ENCODE results near the gene MET.

DNA sequence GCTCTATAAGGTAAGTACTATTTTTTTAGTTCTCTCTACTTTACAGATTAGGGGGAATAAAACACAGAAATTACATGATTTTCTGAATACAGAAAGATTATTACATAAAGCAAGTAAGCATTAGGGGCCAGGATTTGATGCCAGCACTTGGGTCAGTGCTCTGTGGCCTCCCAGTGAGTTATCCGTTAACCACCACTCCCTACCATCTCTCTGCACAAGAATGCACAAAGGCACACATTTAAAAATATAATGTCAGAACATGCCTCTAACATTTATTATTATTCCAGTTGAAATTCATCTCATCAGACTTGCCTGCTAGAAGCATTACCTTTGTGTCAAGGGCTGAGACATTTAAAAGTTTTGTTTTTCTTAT lies 59.0 kb downstream of the MET start:
- TF ChIP-seq, protein P1, sequence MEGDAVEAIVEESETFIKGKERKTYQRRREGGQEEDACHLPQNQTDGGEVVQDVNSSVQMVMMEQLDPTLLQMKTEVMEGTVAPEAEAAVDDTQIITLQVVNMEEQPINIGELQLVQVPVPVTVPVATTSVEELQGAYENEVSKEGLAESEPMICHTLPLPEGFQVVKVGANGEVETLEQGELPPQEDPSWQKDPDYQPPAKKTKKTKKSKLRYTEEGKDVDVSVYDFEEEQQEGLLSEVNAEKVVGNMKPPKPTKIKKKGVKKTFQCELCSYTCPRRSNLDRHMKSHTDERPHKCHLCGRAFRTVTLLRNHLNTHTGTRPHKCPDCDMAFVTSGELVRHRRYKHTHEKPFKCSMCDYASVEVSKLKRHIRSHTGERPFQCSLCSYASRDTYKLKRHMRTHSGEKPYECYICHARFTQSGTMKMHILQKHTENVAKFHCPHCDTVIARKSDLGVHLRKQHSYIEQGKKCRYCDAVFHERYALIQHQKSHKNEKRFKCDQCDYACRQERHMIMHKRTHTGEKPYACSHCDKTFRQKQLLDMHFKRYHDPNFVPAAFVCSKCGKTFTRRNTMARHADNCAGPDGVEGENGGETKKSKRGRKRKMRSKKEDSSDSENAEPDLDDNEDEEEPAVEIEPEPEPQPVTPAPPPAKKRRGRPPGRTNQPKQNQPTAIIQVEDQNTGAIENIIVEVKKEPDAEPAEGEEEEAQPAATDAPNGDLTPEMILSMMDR (IDR thresholded peaks at IDR 0.05; ENCODE audit: extremely low read depth in 1 of 2, insufficient read depth in 1 of 2, low read depth in 1 of 2, low read length in 2 of 2), result no peak
- no peak for TF ChIP-seq POLR2A (IDR thresholded peaks at IDR 0.05; ENCODE audit: low read depth, low read length)
- TF ChIP-seq POLR2AphosphoS5 (IDR thresholded peaks at IDR 0.05; ENCODE audit: insufficient read depth, low read depth, low read length), result no peak
- TF ChIP-seq EZH2 (IDR thresholded peaks at IDR 0.05; ENCODE audit: borderline replicate concordance, low read depth, low read length, severe bottlenecking), result no peak
- no peak for TF ChIP-seq MAX (IDR thresholded peaks at IDR 0.05; ENCODE audit: insufficient read depth, insufficient read length)
- TF ChIP-seq MYC (IDR thresholded peaks at IDR 0.05; ENCODE audit: low read depth, low read length), result no peak
- TF ChIP-seq JUN (IDR thresholded peaks at IDR 0.05; ENCODE audit: borderline replicate concordance, insufficient read depth, insufficient read length, low read depth), result no peak
- TF ChIP-seq GATA2 (IDR thresholded peaks at IDR 0.05; ENCODE audit: insufficient read depth, insufficient read length, low read depth, low read length), result no peak
- no peak for TF ChIP-seq FOS (IDR thresholded peaks at IDR 0.05; ENCODE audit: borderline replicate concordance, insufficient read depth, low read length)

Measured in endothelial cell of umbilical vein (primary cell).